Measurements from ENCODE around the gene ARHGAP24.

ARHGAP24 gene

GRCh38 chr4:85555206-85555605 is 80.3 kb downstream of the ARHGAP24 start:
- H2AFZ ChIP-seq (ENCODE audit: low read length): no peak overlapping the region
- H3K4me2 ChIP-seq (ENCODE audit: low read depth, low read length): no peak overlapping the region
- TF ChIP-seq EZH2phosphoT487 (IDR thresholded peaks at IDR 0.05; ENCODE audit: low read length): no peak
- H3K27ac ChIP-seq (ENCODE audit: low read length): no peak overlapping the region
- H3K4me3 ChIP-seq (ENCODE audit: low read length): no peak overlapping the region
- no peaks in the 10 kb centered on the region for H3K36me3 ChIP-seq (replicated peaks; ENCODE audit: insufficient read depth, low read length)
- no peaks in the 10 kb centered on the region for H4K20me1 ChIP-seq (ENCODE audit: insufficient read depth, low read length)
- H3K79me2 ChIP-seq (ENCODE audit: low read length): no peaks in the 10 kb centered on the region
- H3K9ac ChIP-seq (ENCODE audit: low read length): no peak overlapping the region
- no peaks in the 10 kb centered on the region for H3K27me3 ChIP-seq (replicated peaks; ENCODE audit: insufficient read depth, low read length)
- H3K9me2 ChIP-seq (replicated peaks; ENCODE audit: insufficient read depth, low read length): no peaks in the 10 kb centered on the region
- no peak for DNase-seq
- no peaks in the 10 kb centered on the region for H3F3A ChIP-seq (ENCODE audit: insufficient read depth, low read length)
- H3K4me1 ChIP-seq (ENCODE audit: low read length): no peaks in the 10 kb centered on the region
- H3K9me3 ChIP-seq (replicated peaks; ENCODE audit: insufficient read depth, low read length): no peaks in the 10 kb centered on the region

DNA sequence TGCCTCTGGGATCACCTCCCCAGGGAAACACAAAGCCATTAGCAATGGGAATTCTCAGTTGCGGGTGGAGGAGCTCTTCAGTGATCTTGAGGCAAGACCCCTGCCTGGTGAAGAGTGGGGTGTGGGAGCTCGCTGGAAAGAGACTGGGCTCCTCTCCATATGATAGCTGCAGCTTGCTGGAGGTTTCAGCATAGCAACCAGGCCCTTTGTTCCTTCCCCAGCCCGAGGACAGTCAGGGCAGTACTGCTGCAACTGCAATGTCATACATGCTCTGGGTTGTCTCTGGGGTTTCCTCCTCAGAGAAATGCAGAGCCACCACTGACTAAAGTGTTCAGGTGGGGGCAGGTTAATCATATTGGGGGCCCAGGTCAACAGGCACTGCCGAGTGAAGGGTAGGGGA is 81.3 kb downstream of the ARHGAP24 start:
- Histone ChIP-seq H3K9me2 (replicated peaks; ENCODE audit: insufficient read depth, low read length) (no peaks in the 10 kb centered on the region), H3K9ac (ENCODE audit: low read length) (no peak overlapping the region), H3K9me3 (replicated peaks; ENCODE audit: insufficient read depth, low read length) (no peaks in the 10 kb centered on the region), H3K4me2 (ENCODE audit: low read depth, low read length) (no peak overlapping the region), H3K4me1 (ENCODE audit: low read length) (no peaks in the 10 kb centered on the region), H3K4me3 (ENCODE audit: low read length) (no peak overlapping the region), H3F3A (ENCODE audit: insufficient read depth, low read length) (no peaks in the 10 kb centered on the region), H3K27me3 (replicated peaks; ENCODE audit: insufficient read depth, low read length) (no peaks in the 10 kb centered on the region), H4K20me1 (ENCODE audit: insufficient read depth, low read length) (no peaks in the 10 kb centered on the region), H2AFZ (ENCODE audit: low read length) (no peak overlapping the region), H3K79me2 (ENCODE audit: low read length) (no peaks in the 10 kb centered on the region), H3K27ac (ENCODE audit: low read length) (no peak overlapping the region), H3K36me3 (replicated peaks; ENCODE audit: insufficient read depth, low read length) (no peaks in the 10 kb centered on the region)
- no peak for TF ChIP-seq CTCF (IDR thresholded peaks at IDR 0.05; ENCODE audit: low read length)
- TF ChIP-seq EZH2 (optimal IDR thresholded peaks at IDR 0.05; ENCODE audit: low read depth, low read length): no peak
- no peak for TF ChIP-seq EZH2phosphoT487 (IDR thresholded peaks at IDR 0.05; ENCODE audit: low read length)
- no peak for DNase-seq

DNA sequence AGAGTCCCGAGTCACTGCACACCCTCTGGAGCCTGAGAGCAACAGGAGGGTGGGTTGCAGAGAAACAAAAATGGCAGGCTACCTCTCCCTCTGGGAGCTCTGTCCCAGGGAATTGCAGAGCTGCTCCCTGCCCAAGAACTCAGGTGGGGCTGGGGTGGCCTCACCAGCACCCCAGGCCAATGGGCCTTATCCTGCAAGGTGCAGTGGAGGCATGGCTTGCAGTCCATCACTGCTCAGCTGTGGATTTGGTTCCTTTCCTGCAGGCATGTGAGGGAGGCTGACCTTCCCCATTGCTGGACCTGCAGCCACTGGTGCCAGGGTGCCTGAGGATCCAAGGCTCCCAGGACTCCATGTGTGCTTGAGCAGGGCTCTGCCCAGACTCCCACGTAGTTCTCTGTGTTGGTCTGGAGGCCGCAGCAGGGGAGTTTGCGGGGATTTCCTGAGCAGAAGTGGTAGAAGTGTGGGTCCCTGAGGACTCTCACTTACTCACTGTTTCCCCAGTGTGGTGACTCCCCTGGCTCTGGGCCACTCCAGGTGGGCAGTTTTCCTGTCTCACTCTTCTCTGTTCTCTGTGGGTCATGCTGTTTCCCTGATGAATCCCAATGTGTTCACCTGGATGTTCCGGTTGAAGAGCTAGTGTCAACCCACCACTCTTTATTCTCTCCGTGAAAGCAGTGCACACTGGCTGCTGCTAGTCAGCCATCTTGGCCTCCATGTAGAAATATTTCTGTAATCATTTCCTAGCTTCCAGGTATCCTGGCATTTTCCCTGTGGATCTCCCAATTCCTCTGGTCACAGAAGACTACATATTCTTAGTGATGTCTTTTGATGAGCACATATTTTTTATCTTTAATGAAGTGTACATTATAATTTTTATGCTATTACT is 82.3 kb downstream of the ARHGAP24 start:
- Histone ChIP-seq H2AFZ (ENCODE audit: low read length) (no peak overlapping the region), H3K9me2 (replicated peaks; ENCODE audit: insufficient read depth, low read length) (no peaks in the 10 kb centered on the region), H3K79me2 (ENCODE audit: low read length) (no peaks in the 10 kb centered on the region), H3K4me1 (ENCODE audit: low read length) (no peaks in the 10 kb centered on the region), H3K27me3 (replicated peaks; ENCODE audit: insufficient read depth, low read length) (no peaks in the 10 kb centered on the region), H3K27ac (ENCODE audit: low read length) (no peak overlapping the region), H3K9ac (ENCODE audit: low read length) (no peak overlapping the region), H3K36me3 (replicated peaks; ENCODE audit: insufficient read depth, low read length) (no peaks in the 10 kb centered on the region), H3K4me3 (ENCODE audit: low read length) (no peak overlapping the region), H4K20me1 (ENCODE audit: insufficient read depth, low read length) (no peaks in the 10 kb centered on the region), H3F3A (ENCODE audit: insufficient read depth, low read length) (no peaks in the 10 kb centered on the region), H3K4me2 (ENCODE audit: low read depth, low read length) (no peak overlapping the region), H3K9me3 (replicated peaks; ENCODE audit: insufficient read depth, low read length) (no peaks in the 10 kb centered on the region)
- no peak for DNase-seq
- TF ChIP-seq CTCF (IDR thresholded peaks at IDR 0.05; ENCODE audit: low read length) (no peak), EZH2phosphoT487 (IDR thresholded peaks at IDR 0.05; ENCODE audit: low read length) (no peak), EZH2 (optimal IDR thresholded peaks at IDR 0.05; ENCODE audit: low read depth, low read length) (no peak)

All from MM.1S (cell line).